Measurements from ENCODE around the gene CADM3. TPM values are rescaled to one million over a fixed set of nuclear protein-coding genes. Genes with fewer than 3 reads are reported as not detected.

Gene CADM3
- total and polyA plus RNA-seq, 2 donors (not counting 1 experiment from before 2014, with no cell fraction given): 0.32 to 0.33 TPM

GRCh38 chr1:159222075-159222865 is 50.9 kb downstream of the CADM3 start:
- H2AFZ ChIP-seq (ENCODE audit: insufficient read depth, low read depth, low read length, poor library complexity, severe bottlenecking): no peak overlapping the region
- no peak overlapping the region for H3K9ac ChIP-seq (ENCODE audit: low read length)
- no CpG with 5 or more reads among the region's 5 CpGs for WGBS (ENCODE audit: insufficient coverage)
- H3K27ac ChIP-seq (ENCODE audit: low read length in 2 of 2): no peak overlapping the region
- H3K9me3 ChIP-seq (ENCODE audit: control extremely low read depth in 1 of 3, control insufficient read depth in 2 of 3, insufficient read depth in 1 of 3, low read length in 2 of 3): no peaks in the 10 kb centered on the region
- Mint-ChIP-seq H3K9me3 (ENCODE audit: insufficient read depth) (no peaks in the 10 kb centered on the region), H3K27ac (no peak overlapping the region), H3K4me1 (no peaks in the 10 kb centered on the region), H3K4me3 (no peak overlapping the region), H3K27me3 (peaks cover 41% of the 10 kb centered on the region)
- H3K36me3 ChIP-seq (replicated peaks in 1 of 2; ENCODE audit: control extremely low read depth in 1 of 2, control insufficient read depth in 1 of 2, extremely low read depth in 1 of 2, insufficient read depth in 2 of 2, low read length in 1 of 2): no peaks in the 10 kb centered on the region
- H4K20me1 ChIP-seq (ENCODE audit: control insufficient read depth, insufficient read depth, low read length, poor library complexity, severe bottlenecking): no peaks in the 10 kb centered on the region
- ATAC-seq (ENCODE audit: low read depth): no peak
- H3K4me3 ChIP-seq (ENCODE audit: control extremely low read depth in 1 of 5, extremely low read depth in 1 of 5, insufficient read depth in 1 of 5, low read depth in 2 of 5, low read length in 4 of 5): no peak overlapping the region
- H3K4me2 ChIP-seq (replicated peaks; ENCODE audit: low read depth, low read length, poor library complexity, severe bottlenecking): no peak overlapping the region
- no peaks in the 10 kb centered on the region for H3K79me2 ChIP-seq (ENCODE audit: control insufficient read depth, insufficient read depth, low read length)
- H3K4me1 ChIP-seq (ENCODE audit: control insufficient read depth in 2 of 2, insufficient read depth in 2 of 2, low read length in 2 of 2): no peaks in the 10 kb centered on the region
- CTCF ChIA-PET: interaction anchor here (1.1 to 9.5 kb wide), 3 partner anchors 9 to 89 kb away, joined by 3 to 60 read pairs (median 6); no protein-coding TSS in a partner anchor
- intact Hi-C loops (cut with micrococcal nuclease): no loop called here
- POLR2A ChIA-PET: no interaction called here
- no peak for DNase-seq
- TF ChIP-seq EZH2 (IDR thresholded peaks at IDR 0.05; ENCODE audit: borderline replicate concordance, insufficient read depth, low read depth, low read length, poor library complexity, severe bottlenecking): no peak
- peaks cover 0 to 23% (median 10%) of the 10 kb centered on the region in 4 experiments for H3K27me3 ChIP-seq (replicated peaks in 1 of 4; ENCODE audit: control extremely low read depth in 1 of 4, control insufficient read depth in 3 of 4, insufficient read depth in 4 of 4, low read length in 3 of 4)

DNA sequence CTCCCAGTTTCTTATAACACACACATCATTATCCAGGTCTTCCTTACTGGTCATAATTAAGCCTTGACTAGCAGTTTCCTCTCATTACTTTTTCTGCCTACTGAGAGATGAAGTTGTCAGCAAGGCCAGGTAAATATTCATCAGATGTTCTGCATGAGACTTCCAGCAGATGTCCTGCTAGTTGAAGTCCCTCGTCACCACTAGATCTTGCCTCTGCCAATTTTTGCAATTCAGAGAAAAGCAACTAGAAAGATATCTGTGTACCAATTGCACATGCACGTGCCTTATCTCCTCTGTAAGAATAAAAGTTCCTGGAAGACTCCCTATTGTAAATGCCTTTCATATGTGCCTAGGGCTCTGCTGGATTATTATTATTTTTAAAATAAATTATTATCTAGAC is 51.6 kb downstream of the CADM3 start:
- H3K4me1 Mint-ChIP-seq: no peaks in the 10 kb centered on the region
- Histone ChIP-seq H3K9me3 (ENCODE audit: control extremely low read depth in 1 of 3, control insufficient read depth in 2 of 3, insufficient read depth in 1 of 3, low read length in 2 of 3) (no peaks in the 10 kb centered on the region), H3K4me2 (replicated peaks; ENCODE audit: low read depth, low read length, poor library complexity, severe bottlenecking) (no peak overlapping the region), H4K20me1 (ENCODE audit: control insufficient read depth, insufficient read depth, low read length, poor library complexity, severe bottlenecking) (no peaks in the 10 kb centered on the region), H3K27ac (ENCODE audit: low read length in 2 of 2) (no peak overlapping the region), H3K9ac (ENCODE audit: low read length) (no peak overlapping the region), H3K36me3 (replicated peaks in 1 of 2; ENCODE audit: control extremely low read depth in 1 of 2, control insufficient read depth in 1 of 2, extremely low read depth in 1 of 2, insufficient read depth in 2 of 2, low read length in 1 of 2) (no peaks in the 10 kb centered on the region), H3K27me3 (replicated peaks in 1 of 4; ENCODE audit: control extremely low read depth in 1 of 4, control insufficient read depth in 3 of 4, insufficient read depth in 4 of 4, low read length in 3 of 4) (peaks cover 0 to 23% (median 10%) of the 10 kb centered on the region in 4 experiments), H3K4me1 (ENCODE audit: control insufficient read depth in 2 of 2, insufficient read depth in 2 of 2, low read length in 2 of 2) (no peaks in the 10 kb centered on the region), H2AFZ (ENCODE audit: insufficient read depth, low read depth, low read length, poor library complexity, severe bottlenecking) (no peak overlapping the region), H3K79me2 (ENCODE audit: control insufficient read depth, insufficient read depth, low read length) (no peaks in the 10 kb centered on the region), H3K4me3 (ENCODE audit: control extremely low read depth in 1 of 5, extremely low read depth in 1 of 5, insufficient read depth in 1 of 5, low read depth in 2 of 5, low read length in 4 of 5) (no peak overlapping the region)
- intact Hi-C loops (cut with micrococcal nuclease): no loop called here
- H3K27ac Mint-ChIP-seq: no peak overlapping the region
- ATAC-seq (ENCODE audit: low read depth) (no peak), DNase-seq (no peak)
- TF ChIP-seq CTCF (IDR thresholded peaks at IDR 0.05) (no peak), EZH2 (IDR thresholded peaks at IDR 0.05; ENCODE audit: borderline replicate concordance, insufficient read depth, low read depth, low read length, poor library complexity, severe bottlenecking) (no peak)
- peaks cover 41% of the 10 kb centered on the region for H3K27me3 Mint-ChIP-seq
- POLR2A ChIA-PET: no interaction called here
- CTCF ChIA-PET: interaction anchor here (1.1 to 9.5 kb wide), 3 partner anchors 10 to 90 kb away, joined by 3 to 60 read pairs (median 6); no protein-coding TSS in a partner anchor
- no peaks in the 10 kb centered on the region for H3K9me3 Mint-ChIP-seq (ENCODE audit: insufficient read depth)
- 83% methylated on average over 1 of the region's 2 CpGs for WGBS (ENCODE audit: insufficient coverage)
- no peak overlapping the region for H3K4me3 Mint-ChIP-seq
